SK-N-SH treated with all-trans-retinoic acid at 6 μM for 48 hours (cell line): ENCODE results near the gene TMEM33.

ENCODE experiments used
- ATAC-seq: fragments of 200-7000 bp; cut with Tn5 transposase; 3 replicates; pipeline ENCODE4 v1.9.1; 2020; ENCODE audit warnings: mild to moderate bottlenecking, moderate library complexity
- BACH2 ChIP-seq: fragments of 250-450 bp; sonication (Bioruptor Pico); IDR thresholded peaks from 2 replicates; pipeline ENCODE4 v1.9.0; 2021; ENCODE audit warnings: mild to moderate bottlenecking, borderline replicate concordance
- CSDC2 ChIP-seq: fragments of 250-450 bp; sonication (Bioruptor Pico); IDR thresholded peaks from 2 replicates; pipeline ENCODE4 v1.5.0; 2020; ENCODE audit warnings: mild to moderate bottlenecking, moderate library complexity
- ESRRG ChIP-seq: fragments of 250-450 bp; sonication (Bioruptor Pico); IDR thresholded peaks from 2 replicates; pipeline ENCODE4 v1.6.1; 2021; ENCODE audit warnings: mild to moderate bottlenecking
- GLIS3 ChIP-seq: fragments of 250-450 bp; sonication (Bioruptor Pico); IDR thresholded peaks from 2 replicates; pipeline ENCODE4 v1.5.0; 2020; ENCODE audit warnings: mild to moderate bottlenecking, moderate library complexity
- ISL1 ChIP-seq: fragments of 250-450 bp; sonication (Bioruptor Pico); IDR thresholded peaks from 2 replicates; pipeline ENCODE4 v2.1.2; 2022; ENCODE audit warnings: mild to moderate bottlenecking, moderate library complexity
- OSR1 ChIP-seq: fragments of 250-450 bp; sonication (Bioruptor Pico); IDR thresholded peaks from 2 replicates; pipeline ENCODE4 v1.8.0; 2022; ENCODE audit warnings: moderate library complexity, mild to moderate bottlenecking, inconsistent platforms
- PPARA ChIP-seq: fragments of 250-450 bp; sonication (Bioruptor Pico); IDR thresholded peaks from 2 replicates; pipeline ENCODE4 v1.5.0; 2020; ENCODE audit warnings: mild to moderate bottlenecking, borderline replicate concordance
- RARB ChIP-seq: fragments of 250-450 bp; sonication (Bioruptor Pico); IDR thresholded peaks from 2 replicates; pipeline ENCODE4 v1.8.0; 2021; ENCODE audit warnings: mild to moderate bottlenecking, moderate library complexity
- SNAI2 ChIP-seq: fragments of 250-450 bp; sonication (Bioruptor Pico); IDR thresholded peaks from 2 replicates; pipeline ENCODE4 v1.5.0; 2020; ENCODE audit warnings: mild to moderate bottlenecking, moderate library complexity
- TCF4 ChIP-seq: fragments of 250-450 bp; sonication (Bioruptor Pico); IDR thresholded peaks from 2 replicates; pipeline ENCODE4 v1.8.0; 2021; ENCODE audit warnings: mild to moderate bottlenecking, moderate library complexity, borderline replicate concordance
- TOX ChIP-seq: fragments of 250-450 bp; sonication (Bioruptor Pico); IDR thresholded peaks from 2 replicates; pipeline ENCODE4 v1.8.0; 2021; ENCODE audit warnings: mild to moderate bottlenecking, moderate library complexity, borderline replicate concordance
- ZC3H10 ChIP-seq: fragments of 250-450 bp; sonication (Bioruptor Pico); IDR thresholded peaks from 2 replicates; pipeline ENCODE4 v1.5.1; 2021; ENCODE audit warnings: mild to moderate bottlenecking, moderate library complexity
- ZFP3 ChIP-seq: fragments of 250-450 bp; sonication (Bioruptor Pico); IDR thresholded peaks from 2 replicates; pipeline ENCODE4 v1.5.0; 2020; ENCODE audit warnings: mild to moderate bottlenecking, moderate library complexity
- ZFP30 ChIP-seq: fragments of 450-650 bp; formaldehyde crosslinking; IDR thresholded peaks from 2 replicates; pipeline ENCODE4 v1.5.0; 2022; ENCODE audit warnings: mild to moderate bottlenecking, moderate library complexity
- ZNF565 ChIP-seq: fragments of 450-650 bp; formaldehyde crosslinking; conservative IDR thresholded peaks from 2 replicates; pipeline ENCODE4 v1.5.0; 2020; ENCODE audit warnings: low read depth, mild to moderate bottlenecking, moderate library complexity
- ZNF70 ChIP-seq: fragments of 450-650 bp; formaldehyde crosslinking; IDR thresholded peaks from 2 replicates; pipeline ENCODE4 v1.5.0; 2020; ENCODE audit warnings: mild to moderate bottlenecking, moderate library complexity
- ZNF8 ChIP-seq: fragments of 450-650 bp; formaldehyde crosslinking; IDR thresholded peaks from 2 replicates; pipeline ENCODE4 v1.5.0; 2020; ENCODE audit warnings: mild to moderate bottlenecking, moderate library complexity
- TF ChIP-seq, protein P1 (sequence below): fragments of 250-450 bp; sonication (Bioruptor Pico); IDR thresholded peaks from 2 replicates; pipeline ENCODE4 v1.8.0; 2020; ENCODE audit warnings: mild to moderate bottlenecking, moderate library complexity, borderline replicate concordance
- TF ChIP-seq, protein P2 (sequence below): fragments of 250-450 bp; sonication (Bioruptor Pico); IDR thresholded peaks from 2 replicates; pipeline ENCODE4 v1.8.0; 2021; ENCODE audit warnings: low read depth, mild to moderate bottlenecking, moderate library complexity, borderline replicate concordance
- TF ChIP-seq, protein P3 (sequence below): fragments of 250-450 bp; sonication (Bioruptor Pico); IDR thresholded peaks from 2 replicates; pipeline ENCODE4 v1.5.1; 2020; ENCODE audit warnings: low read depth, mild to moderate bottlenecking, moderate library complexity
- TF ChIP-seq, protein P4 (sequence below): fragments of 250-450 bp; sonication (Bioruptor Pico); IDR thresholded peaks from 2 replicates; pipeline ENCODE4 v1.5.0; 2020; ENCODE audit warnings: mild to moderate bottlenecking, moderate library complexity
- TF ChIP-seq, protein P5 (sequence below): fragments of 250-450 bp; sonication (Bioruptor Pico); IDR thresholded peaks from 2 replicates; pipeline ENCODE4 v1.5.1; 2021; ENCODE audit warnings: mild to moderate bottlenecking, moderate library complexity

Gene TMEM33

DNA sequence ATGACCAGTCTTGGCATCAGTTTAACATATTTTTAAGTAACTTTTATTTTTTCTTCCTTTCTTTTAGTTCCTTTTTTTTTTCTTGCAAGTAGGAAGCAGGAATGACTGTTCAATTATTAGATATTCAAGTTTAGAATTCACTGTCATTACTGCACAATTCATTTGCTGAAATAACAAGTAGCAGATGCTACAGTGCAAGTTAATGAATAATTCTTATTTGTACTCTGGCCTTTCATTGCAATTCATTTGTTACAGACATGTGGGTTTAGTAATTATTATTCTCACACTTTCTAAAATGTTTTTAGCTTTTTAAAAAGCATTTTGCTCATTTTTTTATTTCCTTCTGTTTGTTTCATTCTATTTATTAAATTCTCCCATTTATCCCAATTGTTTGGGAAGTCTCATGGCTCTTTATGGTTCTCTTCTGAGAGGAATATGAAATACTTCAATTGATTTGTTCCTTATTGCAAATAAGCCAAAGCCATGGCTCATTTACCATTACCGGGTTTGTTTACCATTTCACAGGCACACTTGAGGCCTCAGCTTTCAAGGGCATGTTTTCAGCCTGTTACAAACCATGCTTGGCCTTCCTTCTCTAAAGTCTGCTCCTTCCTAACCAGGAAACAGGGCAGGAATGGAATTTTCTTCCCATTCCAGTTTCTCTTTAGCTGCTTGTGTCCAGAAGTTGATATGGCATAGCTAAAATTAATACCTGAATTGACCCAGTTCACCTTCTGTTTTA lies 41.7 kb downstream of the TMEM33 start (continued):
- TF ChIP-seq, protein P1, sequence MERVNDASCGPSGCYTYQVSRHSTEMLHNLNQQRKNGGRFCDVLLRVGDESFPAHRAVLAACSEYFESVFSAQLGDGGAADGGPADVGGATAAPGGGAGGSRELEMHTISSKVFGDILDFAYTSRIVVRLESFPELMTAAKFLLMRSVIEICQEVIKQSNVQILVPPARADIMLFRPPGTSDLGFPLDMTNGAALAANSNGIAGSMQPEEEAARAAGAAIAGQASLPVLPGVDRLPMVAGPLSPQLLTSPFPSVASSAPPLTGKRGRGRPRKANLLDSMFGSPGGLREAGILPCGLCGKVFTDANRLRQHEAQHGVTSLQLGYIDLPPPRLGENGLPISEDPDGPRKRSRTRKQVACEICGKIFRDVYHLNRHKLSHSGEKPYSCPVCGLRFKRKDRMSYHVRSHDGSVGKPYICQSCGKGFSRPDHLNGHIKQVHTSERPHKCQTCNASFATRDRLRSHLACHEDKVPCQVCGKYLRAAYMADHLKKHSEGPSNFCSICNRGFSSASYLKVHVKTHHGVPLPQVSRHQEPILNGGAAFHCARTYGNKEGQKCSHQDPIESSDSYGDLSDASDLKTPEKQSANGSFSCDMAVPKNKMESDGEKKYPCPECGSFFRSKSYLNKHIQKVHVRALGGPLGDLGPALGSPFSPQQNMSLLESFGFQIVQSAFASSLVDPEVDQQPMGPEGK (CRISPR knock-in tag): no peak
- TF ChIP-seq ZC3H10 (CRISPR knock-in tag) (no peak), PPARA (CRISPR knock-in tag) (no peak), ESRRG (CRISPR knock-in tag) (no peak), TCF4 (CRISPR knock-in tag) (no peak), BACH2 (CRISPR knock-in tag) (no peak), ZNF70 (CRISPR knock-in tag) (no peak)
- TF ChIP-seq, protein P2, sequence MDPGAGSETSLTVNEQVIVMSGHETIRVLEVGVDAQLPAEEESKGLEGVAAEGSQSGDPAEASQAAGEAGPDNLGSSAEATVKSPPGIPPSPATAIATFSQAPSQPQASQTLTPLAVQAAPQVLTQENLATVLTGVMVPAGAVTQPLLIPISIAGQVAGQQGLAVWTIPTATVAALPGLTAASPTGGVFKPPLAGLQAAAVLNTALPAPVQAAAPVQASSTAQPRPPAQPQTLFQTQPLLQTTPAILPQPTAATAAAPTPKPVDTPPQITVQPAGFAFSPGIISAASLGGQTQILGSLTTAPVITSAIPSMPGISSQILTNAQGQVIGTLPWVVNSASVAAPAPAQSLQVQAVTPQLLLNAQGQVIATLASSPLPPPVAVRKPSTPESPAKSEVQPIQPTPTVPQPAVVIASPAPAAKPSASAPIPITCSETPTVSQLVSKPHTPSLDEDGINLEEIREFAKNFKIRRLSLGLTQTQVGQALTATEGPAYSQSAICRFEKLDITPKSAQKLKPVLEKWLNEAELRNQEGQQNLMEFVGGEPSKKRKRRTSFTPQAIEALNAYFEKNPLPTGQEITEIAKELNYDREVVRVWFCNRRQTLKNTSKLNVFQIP (CRISPR knock-in tag): no peak
- TF ChIP-seq, all 23 proteins: peak for 0

DNA sequence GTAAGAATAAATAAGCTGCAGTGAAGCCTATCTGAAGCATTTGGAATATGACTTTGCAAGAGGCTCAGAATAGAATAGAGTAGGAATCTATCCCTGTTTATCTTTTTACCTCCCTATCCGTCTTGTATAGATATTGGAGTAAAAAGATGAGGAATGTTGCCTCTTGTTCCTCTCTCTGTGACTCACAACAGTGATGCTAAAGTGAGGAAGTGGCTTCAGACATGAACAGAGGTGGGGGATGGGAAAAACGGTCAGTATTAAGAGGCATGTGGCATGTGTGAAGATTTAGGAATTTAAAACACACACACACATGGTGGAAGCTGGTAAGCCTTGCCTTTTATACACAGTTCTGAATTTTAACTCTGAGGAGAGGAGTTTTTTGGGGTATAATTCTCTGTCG lies 42.5 kb downstream of the TMEM33 start:
- ATAC-seq: no peak; the same call in 2 of the 3 replicates
- TF ChIP-seq TOX (CRISPR knock-in tag) (no peak), ZFP3 (CRISPR knock-in tag) (no peak), ZFP30 (CRISPR knock-in tag) (no peak), BACH2 (CRISPR knock-in tag) (no peak), CSDC2 (no peak), ISL1 (CRISPR knock-in tag) (no peak), ESRRG (CRISPR knock-in tag) (no peak), OSR1 (CRISPR knock-in tag) (no peak), PPARA (CRISPR knock-in tag) (no peak), GLIS3 (CRISPR knock-in tag) (no peak)
- TF ChIP-seq, protein P2 (CRISPR knock-in tag): no peak
- TF ChIP-seq, protein P1 (CRISPR knock-in tag): no peak
- TF ChIP-seq, protein P3, sequence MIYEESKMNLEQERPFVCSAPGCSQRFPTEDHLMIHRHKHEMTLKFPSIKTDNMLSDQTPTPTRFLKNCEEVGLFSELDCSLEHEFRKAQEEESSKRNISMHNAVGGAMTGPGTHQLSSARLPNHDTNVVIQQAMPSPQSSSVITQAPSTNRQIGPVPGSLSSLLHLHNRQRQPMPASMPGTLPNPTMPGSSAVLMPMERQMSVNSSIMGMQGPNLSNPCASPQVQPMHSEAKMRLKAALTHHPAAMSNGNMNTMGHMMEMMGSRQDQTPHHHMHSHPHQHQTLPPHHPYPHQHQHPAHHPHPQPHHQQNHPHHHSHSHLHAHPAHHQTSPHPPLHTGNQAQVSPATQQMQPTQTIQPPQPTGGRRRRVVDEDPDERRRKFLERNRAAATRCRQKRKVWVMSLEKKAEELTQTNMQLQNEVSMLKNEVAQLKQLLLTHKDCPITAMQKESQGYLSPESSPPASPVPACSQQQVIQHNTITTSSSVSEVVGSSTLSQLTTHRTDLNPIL (CRISPR knock-in tag): no peak

DNA sequence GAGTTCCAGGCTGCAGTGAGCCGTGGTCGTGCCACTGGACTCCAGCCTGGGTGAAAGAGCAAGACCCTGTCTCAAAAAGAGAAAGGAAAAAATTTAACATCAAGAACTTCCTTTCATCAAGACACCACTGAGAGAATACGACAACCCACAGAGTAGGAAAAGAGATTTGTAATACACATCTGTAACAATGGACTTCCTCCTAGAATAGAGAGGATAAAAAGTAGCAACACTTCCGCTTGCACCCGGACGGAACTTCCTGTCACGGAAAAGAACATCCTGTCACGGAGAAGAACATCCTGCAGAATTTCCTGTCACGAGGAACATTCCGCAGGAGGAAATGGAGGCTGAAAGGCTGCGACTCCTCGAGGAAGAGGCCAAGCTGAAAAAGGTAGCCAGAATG lies 46.2 kb downstream of the TMEM33 start, which contains the start of gene DCAF4L1:
TSS of gene DCAF4L1 (plus strand) at position 301 of the 400 bp plus-strand sequence. CDS start at position 338, 37 bp downstream.
- no peak for ATAC-seq
- TF ChIP-seq RARB (no peak), OSR1 (CRISPR knock-in tag) (no peak), TCF4 (CRISPR knock-in tag) (no peak), ZFP30 (CRISPR knock-in tag) (no peak), SNAI2 (CRISPR knock-in tag) (no peak), ZNF565 (CRISPR knock-in tag) (no peak), CSDC2 (no peak), PPARA (CRISPR knock-in tag) (no peak), GLIS3 (CRISPR knock-in tag) (no peak), ISL1 (CRISPR knock-in tag) (no peak), ZFP3 (CRISPR knock-in tag) (no peak), BACH2 (CRISPR knock-in tag) (no peak), ZNF8 (CRISPR knock-in tag) (no peak)
- TF ChIP-seq, protein P4, sequence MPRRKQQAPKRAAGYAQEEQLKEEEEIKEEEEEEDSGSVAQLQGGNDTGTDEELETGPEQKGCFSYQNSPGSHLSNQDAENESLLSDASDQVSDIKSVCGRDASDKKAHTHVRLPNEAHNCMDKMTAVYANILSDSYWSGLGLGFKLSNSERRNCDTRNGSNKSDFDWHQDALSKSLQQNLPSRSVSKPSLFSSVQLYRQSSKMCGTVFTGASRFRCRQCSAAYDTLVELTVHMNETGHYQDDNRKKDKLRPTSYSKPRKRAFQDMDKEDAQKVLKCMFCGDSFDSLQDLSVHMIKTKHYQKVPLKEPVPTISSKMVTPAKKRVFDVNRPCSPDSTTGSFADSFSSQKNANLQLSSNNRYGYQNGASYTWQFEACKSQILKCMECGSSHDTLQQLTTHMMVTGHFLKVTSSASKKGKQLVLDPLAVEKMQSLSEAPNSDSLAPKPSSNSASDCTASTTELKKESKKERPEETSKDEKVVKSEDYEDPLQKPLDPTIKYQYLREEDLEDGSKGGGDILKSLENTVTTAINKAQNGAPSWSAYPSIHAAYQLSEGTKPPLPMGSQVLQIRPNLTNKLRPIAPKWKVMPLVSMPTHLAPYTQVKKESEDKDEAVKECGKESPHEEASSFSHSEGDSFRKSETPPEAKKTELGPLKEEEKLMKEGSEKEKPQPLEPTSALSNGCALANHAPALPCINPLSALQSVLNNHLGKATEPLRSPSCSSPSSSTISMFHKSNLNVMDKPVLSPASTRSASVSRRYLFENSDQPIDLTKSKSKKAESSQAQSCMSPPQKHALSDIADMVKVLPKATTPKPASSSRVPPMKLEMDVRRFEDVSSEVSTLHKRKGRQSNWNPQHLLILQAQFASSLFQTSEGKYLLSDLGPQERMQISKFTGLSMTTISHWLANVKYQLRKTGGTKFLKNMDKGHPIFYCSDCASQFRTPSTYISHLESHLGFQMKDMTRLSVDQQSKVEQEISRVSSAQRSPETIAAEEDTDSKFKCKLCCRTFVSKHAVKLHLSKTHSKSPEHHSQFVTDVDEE (CRISPR knock-in tag): no peak
- TF ChIP-seq, protein P3 (CRISPR knock-in tag): no peak
- TF ChIP-seq, protein P5, sequence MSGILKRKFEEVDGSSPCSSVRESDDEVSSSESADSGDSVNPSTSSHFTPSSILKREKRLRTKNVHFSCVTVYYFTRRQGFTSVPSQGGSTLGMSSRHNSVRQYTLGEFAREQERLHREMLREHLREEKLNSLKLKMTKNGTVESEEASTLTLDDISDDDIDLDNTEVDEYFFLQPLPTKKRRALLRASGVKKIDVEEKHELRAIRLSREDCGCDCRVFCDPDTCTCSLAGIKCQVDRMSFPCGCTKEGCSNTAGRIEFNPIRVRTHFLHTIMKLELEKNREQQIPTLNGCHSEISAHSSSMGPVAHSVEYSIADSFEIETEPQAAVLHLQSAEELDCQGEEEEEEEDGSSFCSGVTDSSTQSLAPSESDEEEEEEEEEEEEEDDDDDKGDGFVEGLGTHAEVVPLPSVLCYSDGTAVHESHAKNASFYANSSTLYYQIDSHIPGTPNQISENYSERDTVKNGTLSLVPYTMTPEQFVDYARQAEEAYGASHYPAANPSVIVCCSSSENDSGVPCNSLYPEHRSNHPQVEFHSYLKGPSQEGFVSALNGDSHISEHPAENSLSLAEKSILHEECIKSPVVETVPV (CRISPR knock-in tag): no peak
